Fibroblast of upper back skin (primary cell): ENCODE results near the gene NECTIN2.

Experiments used
- DNase-seq: peaks from one replicate; pipeline ENCODE4 v3.0.0-alpha.2; 2013

NECTIN2 gene

DNA sequence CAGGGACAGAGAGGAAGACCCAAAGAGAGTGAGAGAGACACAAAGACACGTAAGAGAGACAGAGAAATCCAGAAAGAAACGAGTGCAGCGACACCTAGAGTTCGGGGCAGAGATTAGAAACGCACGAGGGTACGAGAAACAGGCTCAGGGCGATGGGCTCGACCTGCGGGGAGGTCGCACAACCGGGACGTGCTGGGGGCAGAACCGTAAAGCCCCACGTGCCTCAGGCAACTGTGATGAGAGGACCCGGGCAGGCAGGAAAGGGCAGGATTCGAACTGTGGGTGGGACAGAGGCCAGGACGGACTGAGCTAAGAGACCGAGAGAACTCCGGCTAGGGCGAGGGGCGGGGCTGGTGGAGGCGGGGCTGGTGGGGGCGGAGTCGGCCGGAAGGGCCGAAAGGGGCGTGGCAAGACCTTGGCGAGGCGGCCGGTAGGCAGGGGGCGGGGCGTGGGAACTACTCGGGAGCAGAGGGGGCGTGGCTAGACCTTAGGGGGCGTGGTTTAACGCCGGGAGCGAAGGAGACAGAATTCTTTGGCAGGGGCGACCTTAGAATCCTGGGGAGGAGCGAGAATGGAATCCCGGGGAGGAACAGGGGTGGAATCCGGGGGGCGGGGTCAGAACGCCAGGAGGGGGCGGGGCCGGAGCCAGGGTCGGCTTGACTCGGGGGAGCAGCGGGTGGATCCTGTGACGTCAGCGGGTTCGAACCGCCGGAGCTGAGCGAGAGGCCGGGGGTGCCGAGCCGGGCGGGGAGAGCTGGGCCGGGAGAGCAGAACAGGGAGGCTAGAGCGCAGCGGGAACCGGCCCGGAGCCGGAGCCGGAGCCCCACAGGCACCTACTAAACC lies at the start of gene NECTIN2:
Gene NECTIN2, plus strand, starts transcription at position 686 of the 843 bp plus-strand sequence. CDS start 229 bp downstream, outside the sequence.
- DNase-seq = peak; percentile 99

DNA sequence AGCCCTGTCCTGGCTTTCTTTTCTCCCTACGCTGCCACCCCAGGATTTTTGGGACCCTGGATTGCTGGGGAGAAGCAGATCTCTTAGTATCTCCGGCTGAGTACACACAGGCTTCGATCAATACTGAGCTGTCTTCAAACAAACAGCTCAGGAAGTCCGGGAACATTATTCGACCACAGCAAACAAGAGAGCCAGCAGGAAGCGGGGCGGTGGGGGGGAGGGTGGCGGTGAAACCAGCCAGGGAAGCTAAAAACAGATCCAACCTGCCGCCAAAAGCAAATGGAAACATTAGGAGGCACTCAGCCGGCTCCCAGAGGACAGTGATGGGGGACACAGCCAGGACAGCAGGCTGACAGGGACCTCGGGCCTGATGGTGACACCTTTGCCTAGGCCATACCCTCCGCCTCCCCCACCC lies 49.4 kb upstream of the NECTIN2 start:
- peak; percentile 33 for DNase-seq

DNA sequence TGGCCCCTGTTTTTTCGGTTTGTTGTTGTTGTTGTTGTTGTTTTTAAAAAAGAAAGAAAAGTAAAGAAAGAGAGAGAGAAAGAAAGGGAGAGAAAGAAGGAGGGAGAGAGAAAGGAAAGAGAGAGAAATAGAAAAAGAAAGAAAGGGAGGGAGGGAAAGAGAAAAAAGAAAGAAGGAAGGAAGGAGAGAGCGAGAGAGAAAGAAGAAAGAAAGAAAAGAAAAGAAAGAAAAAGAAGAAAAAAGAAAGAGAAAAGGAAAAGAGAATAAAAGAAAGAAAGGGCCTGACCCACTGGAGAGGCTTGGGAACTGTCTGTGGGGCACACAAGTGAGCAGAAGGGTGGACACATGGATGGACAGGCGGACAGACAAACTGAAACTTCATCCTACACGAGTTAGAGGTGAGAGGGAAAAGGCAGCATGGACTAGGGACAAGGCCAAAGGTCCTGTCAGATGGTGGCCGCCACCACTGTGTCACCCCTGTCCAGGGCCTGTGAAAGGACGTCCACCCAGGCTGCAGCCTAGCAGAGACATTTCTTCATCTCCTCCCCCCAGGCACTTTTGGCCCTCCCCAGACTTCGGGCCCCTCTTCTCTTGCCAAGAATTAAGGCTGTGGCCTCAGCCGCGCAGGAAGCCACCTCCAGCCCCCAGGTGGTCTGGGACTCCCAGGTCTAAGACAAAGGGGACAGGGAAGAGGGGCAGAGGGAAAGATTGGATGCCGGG lies 46.3 kb upstream of the NECTIN2 start:
- DNase-seq = no peak

DNA sequence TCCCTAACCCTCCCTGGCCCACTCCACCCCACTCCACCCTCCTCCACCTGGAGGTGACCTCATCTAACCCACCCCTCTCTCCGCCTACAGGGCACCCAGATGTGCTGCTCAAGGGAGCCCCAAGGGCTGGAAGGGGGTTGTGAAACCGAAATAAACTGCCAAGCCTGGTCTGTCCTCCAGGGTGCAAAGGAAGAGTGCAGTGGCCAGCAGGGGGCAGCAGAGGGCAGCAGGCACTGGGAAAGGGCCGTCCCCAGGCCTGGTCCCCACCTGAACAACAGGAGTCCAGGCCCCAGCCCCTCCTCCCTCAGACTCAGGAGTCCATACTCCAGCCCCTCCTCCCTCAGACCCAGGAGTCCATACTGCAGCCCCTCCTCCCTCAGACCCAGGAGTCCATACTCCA lies 45.6 kb upstream of the NECTIN2 start:
- DNase-seq = peak; percentile 71

DNA sequence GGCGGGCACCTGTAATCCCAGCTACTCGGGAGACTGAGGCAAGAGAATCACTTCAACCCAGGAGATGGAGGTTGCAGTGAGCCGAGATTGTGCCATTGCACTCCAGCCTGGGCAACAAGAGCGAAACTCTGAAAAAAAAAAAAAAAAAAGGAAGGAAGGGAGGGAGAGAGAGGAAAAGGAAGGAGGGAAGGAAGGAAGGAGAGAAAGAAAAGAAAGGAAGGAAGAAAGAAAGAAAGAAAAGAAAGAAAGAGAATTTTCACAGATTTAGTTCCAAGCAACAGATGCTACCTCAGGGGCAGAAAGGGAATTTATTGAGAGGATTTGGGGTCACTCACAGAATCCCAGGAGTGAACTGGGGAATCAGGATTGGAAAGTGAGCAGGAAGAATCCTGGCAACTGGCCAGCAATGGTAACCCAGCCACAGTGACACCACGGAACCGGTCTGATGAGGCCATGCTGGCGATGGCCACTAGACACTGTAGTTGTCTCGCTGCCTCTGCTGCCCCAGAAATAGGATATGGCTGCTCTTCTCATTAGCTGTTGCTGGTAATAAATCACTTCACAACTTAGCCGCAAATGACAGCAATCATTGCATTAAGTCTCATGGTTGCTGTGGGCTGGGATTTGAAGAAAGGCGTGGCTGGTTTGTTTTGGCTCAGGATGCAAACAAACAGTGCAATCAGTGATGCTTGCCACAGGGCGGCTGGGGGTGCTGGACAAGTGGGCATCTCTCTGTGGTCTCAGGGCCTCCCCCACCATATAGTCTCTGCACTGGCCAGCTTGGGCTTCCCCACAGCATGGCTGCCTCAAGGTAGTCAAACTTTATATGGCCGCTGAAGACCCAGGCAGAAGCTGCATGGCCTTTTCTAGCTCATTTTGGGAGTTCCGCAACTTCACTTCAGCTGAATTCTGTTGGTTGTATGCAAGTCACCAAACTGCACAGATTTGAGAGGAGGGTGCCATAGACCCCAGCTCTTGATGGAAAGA lies 42.4 kb upstream of the NECTIN2 start:
- no peak for DNase-seq

DNA sequence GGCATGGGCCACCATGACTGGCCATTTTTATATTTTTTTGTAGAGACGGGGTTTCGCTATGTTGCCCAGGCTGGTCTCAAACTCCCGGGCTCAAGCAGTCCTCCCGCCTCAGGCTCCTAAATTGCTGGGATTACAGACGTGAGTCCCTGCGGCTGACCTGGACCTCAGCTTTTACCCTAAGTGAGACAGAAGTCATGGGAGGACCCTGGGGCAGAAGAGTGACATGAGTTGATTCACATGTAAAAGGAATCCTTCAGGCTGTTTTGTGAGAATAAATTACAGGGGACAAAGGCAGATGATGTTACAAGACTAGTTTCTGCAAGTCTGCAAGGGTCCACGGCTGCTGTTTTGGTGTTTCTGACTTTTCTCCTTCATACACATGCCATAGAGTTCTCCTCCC lies 39.8 kb upstream of the NECTIN2 start:
- DNase-seq = no peak

DNA sequence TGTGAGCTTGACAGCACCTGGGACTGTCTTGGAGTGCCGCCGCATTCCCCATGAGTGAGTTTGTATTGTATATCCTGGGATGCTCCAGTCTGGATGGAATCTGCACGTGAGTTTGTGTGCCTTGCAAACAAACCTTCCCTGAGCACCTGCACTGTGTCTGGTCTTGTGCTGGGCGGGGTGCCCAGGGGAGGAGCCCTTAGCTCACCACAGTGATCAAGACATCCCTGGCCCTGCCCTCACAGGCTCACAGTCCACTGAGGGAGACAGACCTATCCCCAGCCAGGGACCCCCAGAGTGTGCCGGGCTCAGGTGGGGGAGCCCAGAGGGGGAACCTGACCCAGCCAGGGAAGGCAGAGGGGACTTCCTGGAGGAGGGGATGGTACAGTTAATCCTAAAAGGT lies 38.9 kb upstream of the NECTIN2 start:
- DNase-seq = no peak

DNA sequence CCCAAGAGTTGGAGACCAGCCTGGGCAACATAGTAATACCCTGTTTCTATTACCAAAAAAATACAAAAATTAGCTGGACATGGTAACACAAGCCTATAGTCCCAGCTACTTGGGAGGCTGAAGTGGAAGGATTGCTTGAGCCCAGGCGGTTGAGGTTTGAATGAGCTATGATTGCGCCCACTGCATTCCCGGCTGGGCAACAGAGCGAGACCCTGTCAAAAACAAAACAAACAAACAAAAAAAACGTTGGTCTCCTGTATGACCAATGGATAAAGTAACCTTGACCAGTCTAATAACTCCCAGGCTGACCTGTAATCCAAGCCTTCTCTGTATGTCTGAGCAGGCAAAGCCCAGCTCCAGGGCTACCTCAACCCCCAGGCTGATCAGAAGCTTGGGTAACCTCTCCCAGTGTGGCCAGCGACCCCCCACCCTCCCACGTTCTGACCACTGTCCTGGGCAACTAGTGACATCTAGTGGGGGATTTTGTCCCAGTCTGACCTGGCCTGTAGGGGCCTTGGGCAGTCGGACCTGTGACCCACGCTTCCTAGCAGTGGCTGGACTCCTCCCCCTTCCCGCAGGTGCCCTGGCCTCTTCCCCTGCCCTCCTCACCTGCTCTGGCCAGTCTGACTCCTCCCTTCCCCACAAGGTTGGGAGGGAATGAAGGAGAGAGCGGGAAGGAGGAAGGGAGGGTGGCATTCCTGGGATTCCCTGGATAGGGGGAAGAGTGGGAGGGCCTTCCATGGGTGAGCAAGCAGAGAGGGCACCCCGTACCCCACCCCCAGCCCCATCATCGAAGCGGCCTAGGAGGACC lies 38.2 kb upstream of the NECTIN2 start:
- peak; percentile 60 for DNase-seq

DNA sequence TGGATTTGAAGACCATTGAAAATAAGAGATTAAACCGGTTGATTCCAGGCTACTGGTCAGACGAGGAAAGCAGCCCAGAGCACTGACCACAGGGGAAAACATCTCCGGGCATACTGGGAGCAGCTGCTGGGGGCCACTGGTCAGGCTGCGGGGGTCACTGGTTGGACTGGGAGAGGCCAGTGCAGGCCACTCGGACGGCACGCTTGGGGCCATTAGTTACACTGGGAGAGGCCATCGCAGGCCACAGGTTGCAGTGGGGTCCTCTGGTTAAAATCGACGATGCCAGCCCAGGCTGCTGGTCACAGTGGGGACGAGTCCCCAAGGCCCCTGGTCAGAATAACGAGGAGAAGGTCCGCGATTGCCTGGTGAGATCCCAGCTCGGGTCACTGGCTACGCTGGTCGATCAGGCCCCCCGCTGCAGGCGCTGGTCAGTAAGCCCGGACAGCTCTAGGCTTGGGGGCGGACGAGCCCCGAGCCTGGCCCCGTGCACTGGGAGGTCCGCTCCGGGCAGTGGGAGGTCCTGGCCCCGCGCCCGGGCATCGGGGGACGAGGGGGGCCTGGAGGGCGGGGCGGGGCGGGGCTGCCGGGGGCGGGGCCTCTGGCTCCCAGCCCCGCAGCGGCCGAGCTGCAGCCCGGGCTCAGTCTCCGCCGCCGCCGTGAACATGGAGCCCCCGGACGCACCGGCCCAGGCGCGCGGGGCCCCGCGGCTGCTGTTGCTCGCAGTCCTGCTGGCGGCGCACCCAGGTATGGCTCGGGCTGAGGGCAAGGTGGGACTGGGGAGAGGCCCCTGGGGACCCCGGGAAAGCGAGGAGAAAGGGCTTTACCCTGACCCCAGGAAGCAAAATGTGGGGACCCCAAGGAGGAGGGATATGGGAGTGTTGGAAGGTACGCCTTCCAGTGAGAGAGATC lies 37.4 kb upstream of the NECTIN2 start, which contains the start of gene BCAM:
Gene BCAM, plus strand, starts transcription at position 641 of the 909 bp plus-strand sequence. Its CDS starts 22 bp downstream, at position 663.
- peak; percentile 74 for DNase-seq

DNA sequence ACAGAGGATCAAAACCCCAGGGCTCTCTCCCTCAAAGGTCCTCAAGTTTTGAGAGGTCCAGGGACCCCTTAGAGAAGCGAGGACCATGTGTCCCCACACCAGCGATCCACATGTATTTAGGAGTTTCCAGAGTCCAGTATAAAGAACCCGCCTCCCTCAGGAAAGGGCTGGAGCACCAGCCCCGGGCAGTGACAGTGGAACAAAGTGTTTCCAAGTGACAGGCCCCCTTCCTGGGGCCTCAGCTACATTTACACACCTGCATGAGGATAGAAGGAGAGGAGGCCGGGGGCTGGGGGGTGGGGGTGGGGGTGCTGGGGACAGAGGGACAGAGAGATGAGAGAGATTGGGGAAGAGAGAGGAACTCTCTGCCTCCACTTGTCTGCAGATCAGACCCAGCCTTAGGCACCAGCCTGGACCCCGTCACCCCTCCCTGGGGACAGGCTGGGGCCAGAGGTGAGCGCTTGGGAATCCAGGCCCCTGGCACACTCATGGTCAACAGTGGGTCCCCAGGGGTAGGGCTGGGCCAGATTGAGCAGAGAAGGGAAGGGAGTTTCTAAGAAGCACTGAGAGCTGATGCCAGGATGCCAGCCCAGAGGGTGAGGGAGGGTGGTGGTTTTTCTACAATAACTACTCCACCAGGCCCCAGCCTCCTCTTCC lies 36.4 kb upstream of the NECTIN2 start:
- no peak for DNase-seq

DNA sequence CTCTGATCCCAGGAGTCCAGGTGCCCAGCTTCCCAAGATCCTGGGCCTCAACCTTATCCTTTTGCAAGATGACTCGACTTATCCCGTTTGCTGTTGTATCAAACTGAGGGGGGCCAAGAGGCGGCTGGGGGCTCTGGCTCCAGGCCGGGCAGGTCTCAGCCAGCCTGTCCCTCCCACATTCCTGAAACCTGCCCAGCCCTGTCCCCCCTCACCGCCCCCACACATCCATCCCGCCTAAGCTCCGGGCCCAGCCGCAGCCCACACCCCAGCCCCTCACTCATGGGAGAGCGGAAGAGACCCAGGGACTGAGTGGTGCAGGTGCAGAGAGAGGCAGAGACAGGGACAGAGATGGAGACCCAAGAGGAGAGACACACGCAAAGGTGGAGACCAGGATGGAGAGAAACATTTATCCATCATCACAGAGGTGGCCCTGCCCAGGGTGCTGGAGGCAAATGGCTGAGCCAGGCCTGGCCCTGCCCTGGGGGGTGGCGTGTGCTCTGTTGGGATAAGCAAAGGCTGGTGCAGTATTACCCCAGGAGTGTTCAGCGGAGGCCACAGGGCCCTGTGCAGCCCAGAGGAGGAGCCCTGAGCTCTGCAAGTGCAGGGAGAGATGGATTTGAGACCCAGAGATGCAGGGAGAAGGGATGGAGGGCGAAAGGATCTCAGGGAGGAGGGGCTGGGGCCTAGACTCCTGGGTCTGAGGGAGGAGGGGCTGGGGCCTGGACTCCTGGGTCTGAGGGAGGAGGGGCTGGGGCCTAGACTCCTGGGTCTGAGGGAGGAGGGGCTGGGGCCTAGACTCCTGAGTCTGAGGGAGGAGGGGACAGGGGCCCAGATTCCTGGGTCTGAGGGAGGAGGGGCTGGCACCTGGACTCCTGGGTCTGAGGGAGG lies 35.6 kb upstream of the NECTIN2 start:
- no peak for DNase-seq

DNA sequence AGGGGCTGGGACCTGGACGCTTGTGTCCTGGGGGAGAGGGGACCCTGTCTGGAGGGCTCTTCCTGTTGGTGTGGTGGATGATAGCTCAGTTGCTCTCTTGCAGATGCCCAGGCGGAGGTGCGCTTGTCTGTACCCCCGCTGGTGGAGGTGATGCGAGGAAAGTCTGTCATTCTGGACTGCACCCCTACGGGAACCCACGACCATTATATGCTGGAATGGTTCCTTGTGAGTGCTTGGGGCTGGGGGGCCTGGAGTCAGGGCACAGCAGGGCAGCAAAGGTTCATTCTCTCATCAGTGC lies 35.0 kb upstream of the NECTIN2 start:
- no peak for DNase-seq

DNA sequence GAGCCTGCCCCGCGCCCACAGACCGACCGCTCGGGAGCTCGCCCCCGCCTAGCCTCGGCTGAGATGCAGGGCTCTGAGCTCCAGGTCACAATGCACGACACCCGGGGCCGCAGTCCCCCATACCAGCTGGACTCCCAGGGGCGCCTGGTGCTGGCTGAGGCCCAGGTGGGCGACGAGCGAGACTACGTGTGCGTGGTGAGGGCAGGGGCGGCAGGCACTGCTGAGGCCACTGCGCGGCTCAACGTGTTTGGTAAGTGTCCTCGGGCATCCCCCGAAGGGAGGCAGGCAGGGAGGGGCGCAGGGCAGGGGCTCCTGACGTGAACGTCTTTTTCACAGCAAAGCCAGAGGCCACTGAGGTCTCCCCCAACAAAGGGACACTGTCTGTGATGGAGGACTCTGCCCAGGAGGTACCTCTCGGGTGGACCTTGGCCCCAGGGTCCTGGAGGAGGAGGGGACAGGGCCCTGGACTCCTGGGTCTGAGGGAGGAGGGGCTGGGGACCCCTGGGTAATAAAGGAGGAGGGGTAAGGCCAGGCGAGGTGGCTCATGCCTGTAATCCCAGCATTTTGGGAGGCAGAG lies 33.9 kb upstream of the NECTIN2 start:
- DNase-seq = no peak

DNA sequence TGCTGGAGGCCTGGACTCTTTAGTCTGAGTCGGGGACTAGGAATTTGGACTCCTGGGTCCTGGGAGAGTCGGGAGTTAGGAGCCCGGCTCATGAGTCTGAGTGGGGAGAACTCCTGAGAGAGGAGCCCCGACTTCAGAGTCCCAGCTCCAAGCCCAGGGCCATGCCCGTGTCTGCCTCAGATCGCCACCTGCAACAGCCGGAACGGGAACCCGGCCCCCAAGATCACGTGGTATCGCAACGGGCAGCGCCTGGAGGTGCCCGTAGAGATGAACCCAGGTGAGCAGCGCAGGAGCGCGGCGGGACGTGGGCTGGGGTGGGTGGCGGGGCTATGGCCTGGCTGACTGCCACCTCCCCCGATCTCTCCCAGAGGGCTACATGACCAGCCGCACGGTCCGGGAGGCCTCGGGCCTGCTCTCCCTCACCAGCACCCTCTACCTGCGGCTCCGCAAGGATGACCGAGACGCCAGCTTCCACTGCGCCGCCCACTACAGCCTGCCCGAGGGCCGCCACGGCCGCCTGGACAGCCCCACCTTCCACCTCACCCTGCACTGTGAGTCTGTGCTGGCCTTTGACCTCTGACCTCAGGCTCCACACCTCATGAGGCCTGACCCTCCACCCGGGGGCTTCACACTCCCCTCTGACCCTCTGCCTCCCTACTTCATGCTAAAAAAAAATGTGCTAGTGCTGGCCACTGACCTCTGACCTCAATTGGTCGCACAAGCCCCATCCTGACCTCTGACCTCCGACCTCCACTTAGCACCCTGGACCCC lies 32.8 kb upstream of the NECTIN2 start:
- no peak for DNase-seq

DNA sequence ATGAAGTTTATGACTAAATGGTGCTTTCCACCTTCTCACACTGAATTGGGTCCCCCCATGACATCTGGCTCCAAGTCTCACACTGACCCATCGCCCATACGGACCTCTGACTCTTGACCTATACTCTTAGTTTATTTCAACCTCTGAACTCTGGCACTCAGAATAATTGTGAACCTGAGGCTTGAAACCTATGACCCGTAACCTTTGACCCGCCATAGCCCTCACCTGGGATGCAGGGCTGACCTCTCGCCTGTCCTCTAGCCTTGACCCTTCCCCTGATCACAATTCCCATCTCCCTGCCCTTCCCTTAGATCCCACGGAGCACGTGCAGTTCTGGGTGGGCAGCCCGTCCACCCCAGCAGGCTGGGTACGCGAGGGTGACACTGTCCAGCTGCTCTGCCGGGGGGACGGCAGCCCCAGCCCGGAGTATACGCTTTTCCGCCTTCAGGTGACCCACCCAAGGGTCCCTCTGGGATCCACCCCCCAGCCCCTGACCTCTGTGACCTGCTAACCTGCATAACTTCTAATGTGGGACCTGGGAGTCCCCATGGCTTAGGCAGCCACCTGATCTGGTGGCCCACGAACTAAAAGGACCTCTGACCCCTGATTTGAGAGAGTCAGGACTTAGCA lies 32.1 kb upstream of the NECTIN2 start:
- DNase-seq = no peak

DNA sequence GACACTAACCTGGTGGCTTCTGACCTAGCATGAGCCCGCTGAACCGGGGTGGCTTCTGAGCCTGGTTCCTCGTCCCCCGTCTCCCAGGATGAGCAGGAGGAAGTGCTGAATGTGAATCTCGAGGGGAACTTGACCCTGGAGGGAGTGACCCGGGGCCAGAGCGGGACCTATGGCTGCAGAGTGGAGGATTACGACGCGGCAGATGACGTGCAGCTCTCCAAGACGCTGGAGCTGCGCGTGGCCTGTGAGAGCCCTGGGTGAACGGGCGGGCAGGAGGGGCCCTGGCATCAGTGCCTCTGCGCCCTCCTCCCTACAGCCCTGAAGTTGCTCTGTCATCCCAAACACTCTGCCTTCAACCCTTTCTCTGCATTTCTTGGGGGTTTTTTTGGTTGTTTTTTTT lies 31.6 kb upstream of the NECTIN2 start:
- no peak for DNase-seq

DNA sequence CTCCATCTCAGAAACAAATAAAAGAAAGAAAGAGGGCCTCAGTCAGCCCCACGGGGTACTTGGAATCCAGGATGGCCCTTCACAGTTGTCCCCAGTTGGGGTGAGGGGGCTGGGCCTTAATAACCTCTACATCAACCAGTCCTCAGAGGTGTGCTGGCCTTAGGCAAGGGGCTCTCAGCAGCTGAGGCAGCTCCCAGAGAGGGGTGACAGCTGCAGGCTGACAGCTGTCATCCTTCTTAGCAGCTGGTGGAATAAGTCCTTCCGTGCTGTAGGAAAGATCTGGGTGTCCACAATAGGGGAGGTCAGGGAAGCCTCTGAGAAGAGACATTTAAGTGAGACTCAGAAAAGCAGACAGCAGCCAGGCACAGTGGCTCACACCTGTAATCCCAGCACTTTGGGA lies 29.8 kb upstream of the NECTIN2 start:
- DNase-seq = no peak
